DMS 273 treated with DMSO at 0.1 percent for 48 hours (cell line): ENCODE results near the gene PATZ1.
"Not testable (repeated sequence)": the region's sequence is repeated elsewhere in the genome, so short reads cannot be mapped to it uniquely, and the experiment has no call there.

Experiments
- DNase-seq: peaks from one replicate; lab custom pipeline; 2025; lab: John Stamatoyannopoulos, UW

PATZ1 gene, protein sequence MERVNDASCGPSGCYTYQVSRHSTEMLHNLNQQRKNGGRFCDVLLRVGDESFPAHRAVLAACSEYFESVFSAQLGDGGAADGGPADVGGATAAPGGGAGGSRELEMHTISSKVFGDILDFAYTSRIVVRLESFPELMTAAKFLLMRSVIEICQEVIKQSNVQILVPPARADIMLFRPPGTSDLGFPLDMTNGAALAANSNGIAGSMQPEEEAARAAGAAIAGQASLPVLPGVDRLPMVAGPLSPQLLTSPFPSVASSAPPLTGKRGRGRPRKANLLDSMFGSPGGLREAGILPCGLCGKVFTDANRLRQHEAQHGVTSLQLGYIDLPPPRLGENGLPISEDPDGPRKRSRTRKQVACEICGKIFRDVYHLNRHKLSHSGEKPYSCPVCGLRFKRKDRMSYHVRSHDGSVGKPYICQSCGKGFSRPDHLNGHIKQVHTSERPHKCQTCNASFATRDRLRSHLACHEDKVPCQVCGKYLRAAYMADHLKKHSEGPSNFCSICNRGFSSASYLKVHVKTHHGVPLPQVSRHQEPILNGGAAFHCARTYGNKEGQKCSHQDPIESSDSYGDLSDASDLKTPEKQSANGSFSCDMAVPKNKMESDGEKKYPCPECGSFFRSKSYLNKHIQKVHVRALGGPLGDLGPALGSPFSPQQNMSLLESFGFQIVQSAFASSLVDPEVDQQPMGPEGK

DNA sequence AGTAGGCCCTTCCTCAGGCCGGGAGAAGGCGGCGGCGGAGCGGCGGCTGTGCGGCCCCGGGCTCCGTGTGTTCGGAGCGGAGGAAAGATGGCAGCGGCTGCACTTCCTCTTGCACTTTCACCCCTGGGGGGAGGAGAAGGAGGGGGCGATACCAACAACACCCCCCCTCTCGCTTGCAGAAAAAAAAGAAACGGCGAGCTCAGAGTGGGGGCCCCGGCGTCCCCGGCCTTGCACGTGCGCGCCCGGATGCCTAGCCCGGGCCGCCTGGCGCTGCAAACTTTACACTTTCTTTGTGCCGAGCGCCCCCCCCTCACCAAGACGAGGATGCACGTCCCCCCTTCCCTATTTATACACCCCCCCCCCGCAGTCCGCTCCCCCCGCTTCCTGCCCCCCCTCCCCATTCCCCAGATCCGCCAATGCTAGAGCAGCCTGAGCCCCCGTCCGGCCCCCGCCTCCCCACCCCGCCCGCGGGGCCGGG lies at the start of gene PATZ1:
Gene PATZ1, minus strand, starts transcription at position 92 of the 478 bp plus-strand sequence. CDS start 744 bp downstream, outside the sequence.
- DNase-seq = peak; percentile 23

DNA sequence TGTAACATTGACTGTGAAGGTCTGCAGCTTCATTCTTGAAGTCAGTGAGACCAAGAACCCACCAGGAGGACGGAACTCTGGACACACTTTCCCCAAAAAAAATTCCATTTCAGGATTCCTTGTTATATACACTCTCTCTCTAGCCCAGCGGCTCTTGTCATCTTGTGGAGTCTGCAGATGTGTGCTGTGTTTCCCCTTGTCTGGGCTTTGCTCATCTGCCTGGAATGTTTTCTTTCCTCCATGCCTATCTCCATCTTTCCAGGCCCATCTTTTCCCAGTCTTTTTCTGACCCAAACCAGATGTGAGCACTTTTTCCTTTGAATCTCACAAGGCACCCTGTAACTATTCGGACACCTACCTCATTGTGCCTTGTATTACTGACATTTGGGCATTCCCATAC lies 48.2 kb upstream of the PATZ1 start:
- no peak for DNase-seq

DNA sequence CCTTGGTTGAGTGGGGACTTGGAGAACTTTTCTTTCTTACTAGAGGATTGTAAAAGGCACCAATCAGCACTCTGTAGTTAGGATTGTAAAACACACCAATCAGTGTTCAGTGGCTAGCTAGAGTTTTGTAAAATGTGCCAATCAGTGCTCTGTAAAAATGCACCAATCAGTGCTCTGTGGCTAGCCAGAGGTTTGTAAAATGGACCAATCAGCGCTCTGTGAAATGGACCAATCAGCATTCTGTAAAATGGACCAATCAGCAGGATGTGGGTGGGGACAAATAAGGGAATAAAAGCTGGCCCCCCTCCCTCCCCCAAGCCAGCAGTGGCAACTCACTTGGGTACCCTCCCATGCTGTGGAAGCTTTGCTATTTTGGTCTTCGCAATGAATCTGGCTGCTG lies 47.7 kb upstream of the PATZ1 start:
- no peak for DNase-seq

DNA sequence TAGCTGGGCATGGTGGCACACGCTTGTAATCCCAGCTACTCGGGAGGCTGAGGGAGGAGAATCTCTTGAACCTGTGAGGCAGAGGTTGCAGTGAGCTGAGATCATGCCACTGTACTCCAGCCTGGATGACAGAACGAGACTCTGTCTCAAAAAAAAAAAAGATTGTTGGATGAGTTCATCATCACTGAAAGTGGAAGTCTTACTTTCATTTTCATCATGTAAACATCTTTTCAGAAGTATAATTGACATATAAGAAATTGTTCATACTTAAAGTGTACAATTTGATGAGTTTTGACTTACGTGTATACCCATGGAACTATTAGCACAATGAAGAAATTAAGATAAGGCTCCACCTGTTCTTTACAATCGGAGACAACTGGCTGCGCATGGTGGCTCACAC lies 32.5 kb upstream of the PATZ1 start:
- DNase-seq = not testable (repeated sequence)

DNA sequence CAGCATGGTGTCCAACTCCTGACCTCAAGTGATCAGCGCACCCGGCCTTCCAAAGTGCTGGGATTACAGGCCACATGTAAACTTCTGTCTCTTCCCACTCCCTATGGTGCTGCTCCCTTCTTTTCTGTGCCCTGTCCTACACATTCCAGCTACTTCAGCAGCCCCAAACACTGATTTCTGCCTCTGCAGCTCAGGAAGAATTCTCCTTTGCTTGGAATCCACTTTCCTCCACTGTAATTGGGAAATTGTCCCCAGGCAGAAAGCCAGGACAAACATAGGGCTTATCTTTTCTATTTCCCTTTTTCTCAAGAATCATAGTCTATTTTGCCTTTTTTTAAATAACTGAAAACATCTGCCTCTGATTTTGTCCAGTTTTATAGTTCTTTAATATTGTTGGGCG lies 32.0 kb upstream of the PATZ1 start:
- DNase-seq = no peak

DNA sequence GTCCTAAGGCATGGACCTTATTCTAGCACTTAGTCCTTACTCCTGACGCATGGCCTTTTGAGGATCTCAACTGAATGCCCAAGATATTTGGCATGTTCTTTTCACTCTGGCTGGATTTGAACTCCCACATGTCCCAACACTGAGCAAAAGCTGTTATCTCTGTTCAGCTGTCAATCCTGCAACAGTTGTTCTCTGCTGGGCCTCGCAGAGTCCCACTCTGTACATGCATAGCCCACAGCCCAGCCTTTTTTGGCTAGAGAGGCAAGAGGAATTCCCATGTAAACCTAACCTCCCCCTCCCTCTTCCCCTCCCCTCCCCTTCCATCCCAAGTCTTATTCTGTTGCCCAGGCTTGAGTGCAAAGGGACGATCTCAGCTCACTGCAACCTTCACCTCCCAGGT lies 31.5 kb upstream of the PATZ1 start:
- no peak for DNase-seq

DNA sequence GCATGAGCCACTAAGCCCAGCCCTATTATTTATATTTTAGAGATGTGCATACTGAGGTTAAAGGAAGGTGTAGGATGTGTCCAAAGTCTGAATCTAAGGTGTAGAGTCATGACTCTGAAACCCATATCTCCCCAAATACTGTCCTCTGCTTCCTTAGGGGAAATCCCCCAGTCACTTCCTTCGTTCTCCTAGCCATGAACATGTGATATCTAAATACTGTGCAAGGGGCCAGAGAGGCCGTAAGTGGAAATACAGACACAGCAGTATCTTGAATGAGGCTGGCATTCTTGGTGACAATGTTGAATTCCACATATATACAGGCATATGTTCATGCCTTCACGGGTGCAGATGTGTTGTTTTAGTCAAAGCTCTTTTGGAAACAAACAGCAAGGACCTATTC lies 21.3 kb upstream of the PATZ1 start:
- no peak for DNase-seq

DNA sequence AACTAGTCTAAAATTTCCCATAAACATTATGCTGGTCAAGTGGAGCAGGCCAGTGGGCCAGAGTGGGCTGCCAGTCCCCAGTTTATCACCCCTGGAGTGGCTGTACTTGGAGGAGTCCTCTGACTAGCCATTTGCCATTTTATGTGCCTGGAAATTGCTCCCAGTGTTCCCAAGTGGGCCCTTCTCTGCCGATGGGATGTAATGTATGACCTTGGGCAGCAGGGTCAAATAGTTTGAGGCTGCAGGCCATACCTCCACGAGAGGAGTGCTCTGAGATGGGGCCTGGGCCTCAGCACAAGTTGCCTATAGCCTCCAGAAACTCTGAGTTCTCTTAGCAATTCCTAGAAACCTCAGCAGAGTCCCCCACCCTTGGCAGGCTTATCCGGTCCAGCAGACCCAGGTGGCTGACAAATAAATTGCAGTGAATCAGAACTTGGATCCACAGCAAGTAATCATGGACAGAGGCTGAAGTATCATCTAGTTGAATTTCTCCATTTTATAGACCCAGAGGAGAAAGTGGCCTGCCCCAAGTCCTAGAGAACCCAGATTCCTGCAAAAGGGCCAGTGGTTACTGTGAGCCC lies 17.8 kb upstream of the PATZ1 start:
- no peak for DNase-seq

DNA sequence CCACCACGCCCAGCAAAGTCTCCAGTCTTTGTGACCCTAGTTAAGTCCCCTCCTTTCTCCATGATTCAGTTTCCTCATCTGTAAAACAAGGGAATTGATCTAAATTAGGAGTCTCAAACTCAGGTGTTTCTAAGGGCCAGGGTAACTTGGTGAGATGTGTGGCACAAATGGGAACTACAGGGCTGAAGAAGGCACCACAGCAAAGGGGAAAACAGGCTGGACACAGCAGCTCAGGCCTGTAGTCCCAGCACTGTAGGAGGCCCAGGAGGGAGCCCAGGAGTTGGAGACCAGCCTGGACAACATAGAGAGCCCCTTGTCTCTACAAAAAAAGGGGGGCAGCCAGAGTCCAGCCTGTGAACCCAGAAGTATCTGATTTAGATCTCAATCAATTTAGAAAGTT lies 15.6 kb upstream of the PATZ1 start:
- no peak for DNase-seq

DNA sequence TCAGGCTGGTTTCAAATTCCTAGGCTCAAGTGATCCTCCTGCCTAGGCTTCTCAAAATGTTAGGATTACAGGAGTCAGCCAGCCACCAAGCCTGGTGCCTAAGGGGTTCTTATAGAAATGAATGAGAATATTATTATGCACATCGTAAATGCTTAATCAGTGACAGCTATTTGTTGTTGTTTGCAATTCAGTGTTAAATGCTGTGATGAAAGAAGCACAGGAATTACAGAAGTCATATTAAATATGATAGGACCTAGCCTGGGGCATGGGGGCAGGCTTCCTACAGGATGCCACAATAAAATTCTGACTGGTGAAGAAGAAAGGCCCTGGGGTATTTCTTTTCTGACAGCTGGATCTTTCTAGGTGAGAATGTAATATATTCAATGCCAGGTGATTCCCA lies 13.9 kb upstream of the PATZ1 start:
- no peak for DNase-seq

DNA sequence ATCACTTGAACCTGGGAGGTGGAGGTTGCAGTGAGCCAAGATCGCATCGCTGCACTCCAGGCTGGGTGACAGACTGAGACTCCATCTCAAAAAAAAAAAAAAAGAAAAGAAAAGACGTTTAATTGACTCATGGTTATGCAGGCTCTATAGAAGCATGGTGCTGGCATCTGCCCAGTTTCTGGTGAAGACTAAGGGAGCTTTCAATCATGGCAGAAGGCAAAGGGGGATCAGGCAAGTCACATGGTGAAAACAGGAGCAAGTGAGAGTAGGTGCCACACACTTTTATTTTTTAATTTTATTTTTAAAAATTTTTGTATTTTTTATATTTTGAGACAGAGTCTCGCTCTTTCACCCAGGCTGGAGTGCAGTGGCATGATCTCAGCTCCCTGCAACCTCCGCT lies 8.4 kb upstream of the PATZ1 start:
- DNase-seq = no peak

DNA sequence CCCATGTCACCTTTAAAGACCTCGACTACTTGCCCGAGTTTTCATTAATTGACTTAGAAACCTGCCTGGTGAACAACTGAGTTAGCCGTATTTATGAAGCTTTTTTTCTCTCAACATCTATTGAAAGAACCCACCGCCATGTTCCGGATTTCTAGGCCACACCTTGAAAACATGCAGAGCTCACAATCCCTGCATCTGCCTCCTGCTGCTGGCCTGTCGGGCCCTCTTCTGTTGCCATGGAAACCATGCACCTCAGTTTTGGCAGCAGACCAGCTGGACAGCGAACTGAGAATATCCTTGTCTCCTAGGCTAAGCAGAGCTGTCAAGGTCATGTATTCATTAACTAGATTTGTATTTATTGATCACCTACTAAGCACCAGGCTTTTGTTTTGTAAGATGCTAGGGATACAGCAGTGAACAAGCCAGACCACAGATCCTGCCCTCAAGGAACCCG lies 4.3 kb upstream of the PATZ1 start:
- DNase-seq = peak; percentile 17

DNA sequence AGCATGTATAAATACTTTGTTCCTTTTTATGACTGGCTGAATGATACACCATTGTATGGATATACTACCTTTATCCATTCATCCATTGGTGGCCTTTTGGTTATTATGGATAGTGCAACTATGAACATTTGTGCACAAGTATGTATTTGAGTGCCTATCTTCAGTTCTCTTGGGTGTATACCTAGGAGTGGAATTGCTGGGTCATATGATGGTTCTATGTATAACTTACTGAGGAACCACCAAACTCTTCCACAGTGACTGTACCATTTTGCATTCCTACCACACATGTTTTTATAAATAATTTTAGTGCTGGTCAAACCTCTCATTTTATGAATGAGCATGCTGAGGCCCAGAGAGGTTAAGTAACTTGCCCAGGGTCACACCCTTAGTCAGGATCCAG lies 3.8 kb upstream of the PATZ1 start:
- DNase-seq = no peak

DNA sequence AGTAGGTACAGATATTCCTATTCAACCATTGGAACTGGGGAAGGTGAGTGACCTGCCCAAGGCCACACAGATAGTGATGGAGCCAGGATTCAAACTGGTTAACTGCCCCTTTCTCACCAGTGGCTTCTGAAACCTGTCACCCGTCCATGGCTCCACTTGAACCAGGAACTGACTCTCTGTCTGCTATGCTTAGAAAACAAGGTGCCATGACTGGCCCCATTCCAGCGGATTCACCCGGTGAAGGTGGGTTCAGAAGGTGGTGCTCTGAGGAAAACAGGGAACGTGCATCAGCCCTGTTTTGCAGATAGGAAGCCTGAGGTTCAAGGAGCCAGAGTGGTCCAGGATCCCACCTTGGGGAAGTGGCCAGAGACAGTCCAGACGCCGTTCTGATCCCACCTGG lies 2.6 kb upstream of the PATZ1 start:
- DNase-seq = no peak

DNA sequence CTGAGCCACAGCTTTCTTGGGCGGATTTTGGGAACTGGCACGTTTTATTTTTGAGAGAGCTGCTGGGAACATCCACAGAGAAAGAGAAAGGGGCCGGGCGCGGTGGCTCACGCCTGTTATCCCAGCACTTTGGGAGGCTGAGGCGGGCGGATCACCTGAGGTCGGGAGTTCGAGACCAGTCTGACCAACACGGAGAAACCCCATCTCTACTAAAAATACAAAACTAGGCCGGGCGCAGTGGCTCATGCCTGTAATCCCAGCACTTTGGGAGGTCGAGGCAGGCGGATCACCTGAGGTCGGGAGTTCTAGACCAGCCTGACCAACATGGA lies 1.8 kb upstream of the PATZ1 start:
- DNase-seq = not testable (repeated sequence)

DNA sequence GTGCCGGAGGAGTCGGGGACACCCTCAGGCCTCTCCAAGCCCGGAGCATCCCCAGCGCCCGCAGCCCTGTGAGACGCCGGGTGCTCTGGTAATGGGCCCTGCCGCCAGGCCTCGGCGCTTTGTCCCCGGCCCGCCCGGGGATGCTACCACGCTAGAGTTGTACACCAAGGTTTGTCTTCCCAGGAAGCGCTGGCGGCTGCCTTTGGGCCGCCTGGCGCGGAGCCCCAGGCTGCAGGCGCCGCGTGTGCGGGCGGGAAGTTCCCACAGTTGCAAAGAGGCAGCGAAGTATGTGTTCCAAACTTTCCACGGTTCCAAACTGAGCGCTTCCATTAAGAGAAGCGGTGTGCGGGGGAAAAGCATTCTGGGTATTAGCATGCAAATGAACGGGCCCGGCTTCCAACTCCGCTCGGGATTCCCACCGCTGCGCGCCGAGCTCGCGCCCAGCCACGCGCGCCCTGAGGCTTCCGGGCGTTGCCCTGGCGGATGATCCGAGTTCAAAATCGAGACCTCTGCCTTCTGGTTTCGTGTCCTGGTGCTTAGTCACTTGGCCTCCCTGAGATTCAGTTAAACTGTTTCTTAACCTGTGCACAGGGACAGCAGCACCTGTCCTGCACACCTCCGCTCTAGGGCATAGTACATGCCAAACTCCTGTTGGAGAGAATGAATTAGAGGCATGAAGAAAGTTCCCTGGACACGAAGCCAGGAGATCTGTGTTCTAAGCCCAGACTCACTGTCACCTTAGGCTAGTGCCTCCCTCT lies 1.3 kb upstream of the PATZ1 start:
- peak; percentile 11 for DNase-seq

DNA sequence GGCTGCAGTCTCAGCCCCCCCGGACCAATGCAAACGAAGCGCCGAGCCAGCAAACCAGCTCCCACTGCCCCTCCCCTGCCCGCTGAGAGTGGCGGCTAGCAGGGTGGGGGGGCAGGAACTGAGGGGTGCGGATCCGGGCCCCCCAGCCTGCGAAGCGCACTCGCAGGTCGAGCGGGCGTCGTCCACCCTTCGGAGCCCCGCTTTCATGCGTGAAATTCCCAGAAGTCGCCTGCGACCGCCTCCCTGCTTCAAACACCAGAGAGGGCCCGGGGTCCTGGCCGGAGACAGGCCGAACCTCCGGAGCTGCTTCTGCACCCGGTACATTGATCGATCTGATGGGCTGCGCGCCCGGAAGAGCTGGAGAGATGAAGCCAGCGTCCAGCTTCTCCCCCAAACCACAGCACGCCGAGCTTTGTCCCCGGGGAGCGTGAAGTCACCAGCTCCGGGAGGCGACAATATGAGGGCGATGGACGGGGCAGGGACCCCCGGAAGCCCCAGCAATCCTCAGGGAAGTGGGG lies 646 bp upstream of the PATZ1 start:
- DNase-seq = no peak

DNA sequence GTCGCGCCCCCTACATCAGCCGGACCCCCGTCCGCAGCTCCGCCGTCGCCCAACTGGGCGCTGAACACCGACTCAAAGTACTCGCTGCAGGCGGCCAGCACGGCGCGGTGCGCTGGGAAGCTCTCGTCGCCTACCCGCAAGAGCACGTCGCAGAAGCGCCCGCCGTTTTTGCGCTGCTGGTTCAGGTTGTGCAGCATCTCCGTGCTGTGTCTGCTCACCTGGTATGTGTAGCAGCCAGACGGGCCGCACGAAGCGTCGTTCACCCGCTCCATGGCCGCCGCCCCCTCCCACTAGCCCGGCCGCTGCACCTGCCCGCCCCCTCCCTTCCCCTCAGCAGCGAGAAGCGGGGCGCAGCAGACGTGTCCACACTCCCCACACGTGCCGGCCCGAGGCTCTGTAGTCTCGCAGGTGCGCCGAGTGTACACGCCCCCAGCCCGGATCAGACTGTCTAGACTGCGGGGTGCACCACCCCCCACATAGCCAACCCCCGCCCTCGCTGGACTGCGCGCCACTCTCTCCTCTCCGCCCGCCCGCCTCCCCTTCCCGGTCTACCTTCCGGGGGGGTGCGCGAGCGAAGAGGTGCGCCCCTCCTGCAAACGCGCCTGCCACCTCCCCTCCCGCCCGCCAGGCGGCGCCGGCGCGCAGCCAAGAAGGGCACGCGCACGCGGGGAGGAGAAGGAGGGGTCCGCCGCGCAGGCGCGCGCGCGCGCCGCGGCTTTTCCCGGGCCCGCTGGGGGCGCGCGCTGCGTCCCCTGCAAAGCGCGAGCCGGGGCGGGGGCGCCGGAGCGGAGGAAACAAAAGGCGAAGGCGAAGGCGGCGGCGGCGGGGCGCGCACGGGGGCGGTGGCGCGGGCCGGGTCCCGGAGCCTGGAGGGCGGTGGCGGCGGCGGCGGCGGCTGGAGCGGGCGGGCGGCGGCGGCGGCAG lies 553 bp downstream of the PATZ1 start:
- DNase-seq = peak; percentile 7

DNA sequence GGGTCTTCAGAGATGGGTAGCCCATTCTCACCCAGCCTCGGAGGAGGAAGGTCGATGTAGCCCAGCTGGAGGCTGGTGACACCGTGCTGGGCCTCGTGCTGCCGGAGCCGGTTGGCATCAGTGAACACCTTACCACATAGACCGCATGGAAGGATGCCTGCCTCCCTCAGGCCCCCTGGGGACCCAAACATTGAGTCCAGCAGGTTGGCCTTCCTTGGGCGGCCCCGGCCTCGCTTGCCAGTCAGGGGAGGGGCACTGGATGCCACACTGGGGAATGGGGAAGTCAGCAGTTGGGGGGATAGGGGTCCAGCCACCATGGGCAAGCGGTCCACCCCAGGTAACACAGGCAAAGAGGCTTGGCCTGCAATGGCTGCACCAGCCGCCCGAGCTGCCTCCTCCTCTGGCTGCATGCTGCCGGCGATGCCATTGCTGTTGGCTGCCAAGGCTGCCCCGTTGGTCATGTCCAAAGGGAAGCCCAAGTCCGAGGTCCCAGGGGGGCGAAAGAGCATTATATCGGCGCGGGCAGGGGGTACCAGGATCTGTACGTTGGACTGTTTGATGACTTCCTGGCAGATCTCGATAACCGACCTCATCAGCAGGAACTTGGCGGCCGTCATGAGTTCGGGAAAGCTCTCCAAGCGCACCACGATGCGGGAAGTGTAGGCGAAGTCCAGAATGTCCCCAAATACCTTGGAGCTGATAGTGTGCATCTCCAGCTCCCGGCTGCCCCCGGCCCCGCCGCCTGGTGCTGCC lies 1.4 kb downstream of the PATZ1 start:
- DNase-seq = no peak

DNA sequence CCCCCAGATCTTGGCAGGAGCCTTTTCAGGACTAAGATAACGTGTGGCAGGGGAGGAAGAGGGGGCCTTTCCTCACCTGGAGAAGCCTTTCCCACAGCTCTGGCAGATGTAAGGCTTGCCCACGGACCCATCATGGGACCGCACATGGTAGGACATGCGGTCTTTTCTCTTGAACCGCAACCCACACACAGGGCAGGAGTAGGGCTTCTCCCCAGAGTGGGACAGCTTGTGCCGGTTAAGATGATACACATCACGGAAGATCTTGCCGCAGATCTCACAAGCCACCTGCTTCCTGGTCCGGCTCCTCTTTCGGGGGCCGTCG lies 1.9 kb downstream of the PATZ1 start:
- no peak for DNase-seq
